Gastrocnemius medialis (tissue), 4 donors: ENCODE results near the gene TEF. TPM values are rescaled to one million over a fixed set of nuclear protein-coding genes. Genes with fewer than 3 reads are reported as not detected.

Experiments used
- ATAC-seq, 2 donors: fragments of 150-250 bp; one replicate each; pipeline ENCODE4 v1.9.1; 2016
- DNase-seq, 2 donors: peaks; one replicate each; pipeline ENCODE4 v3.0.0-alpha.2; 2019
- H3K27ac ChIP-seq, 4 donors: fragments of 200-600 bp; sonication (generic); 1 replicate in 1 of 4; 2 replicates in 3 of 4; pipeline ENCODE4 v1.5.1; 2016 to 2018; ENCODE audit warnings: mild to moderate bottlenecking in 2 of 4, moderate library complexity in 1 of 4
- H3K27me3 ChIP-seq, 3 donors: fragments of 200-600 bp; sonication (generic) in 2 of 3; 1 replicate in 1 of 3; 2 replicates in 2 of 3; pipeline versions ENCODE4 v1.5.1 to v1.6.0; 2016 to 2019; ENCODE audit warnings: mild to moderate bottlenecking in 1 of 3, moderate library complexity in 1 of 3
- H3K36me3 ChIP-seq, 2 donors: fragments of 200-600 bp; sonication (generic) in 1 of 2; one replicate each; pipeline ENCODE4 v1.5.1; 2017 to 2018
- H3K4me1 ChIP-seq, 2 donors: fragments of 200-600 bp; sonication (generic) in 1 of 2; one replicate each; pipeline ENCODE4 v1.5.1; 2016 to 2017; ENCODE audit warnings: mild to moderate bottlenecking in 2 of 2
- H3K4me3 ChIP-seq, 4 donors: fragments of 200-600 bp; sonication (generic) in 3 of 4; 1 replicate in 1 of 4; 2 replicates in 3 of 4; pipeline ENCODE4 v1.5.1; 2016 to 2019; ENCODE audit warnings: mild to moderate bottlenecking in 2 of 4
- H3K9me3 ChIP-seq, 3 donors: fragments of 200-600 bp; sonication (generic) in 2 of 3; 1 replicate in 1 of 3; 2 replicates in 2 of 3; pipeline ENCODE4 v1.5.1; 2016 to 2019
- CTCF ChIP-seq, 5 experiments: fragments of 450-650 bp in 3 of 5; fragments of 200-600 bp in 2 of 5; sonication (generic) in 2 of 5; IDR thresholded peaks in 4 of 5; conservative IDR thresholded peaks in 1 of 5; 1 replicate in 4 of 5; 2 replicates in 1 of 5; pipeline ENCODE4 v1.5.1; 2016 to 2019; ENCODE audit warnings: antibody characterized with exemption in 5 of 5, mild to moderate bottlenecking in 3 of 5, moderate library complexity in 3 of 5
- POLR2A ChIP-seq, 2 donors: fragments of 450-650 bp; IDR thresholded peaks; one replicate each; pipeline ENCODE4 v1.6.1; 2017; ENCODE audit warnings: antibody characterized with exemption in 2 of 2, mild to moderate bottlenecking in 2 of 2, moderate library complexity in 2 of 2
- in situ Hi-C, 4 donors: fragments of 200-750 bp; cut with MboI; loops; one replicate each; pipeline versions ENCODE4 v1.15.0 to v1.8.0; 2017; ENCODE audit warnings: low sequenced_read_pairs in 4 of 4
- intact Hi-C: fragments of 100-400 bp; cut with DNase I; formaldehyde crosslinking; loops from one replicate; pipeline ENCODE4 v1.15.1; 2023; ENCODE audit warnings: low total_unique reads
- total RNA-seq, 4 donors: library from RNA; depleted of rRNA; stranded (reverse); fragments of >200 nt; gene quantifications; one replicate each; pipeline versions ENCODE4 v1.1.0 to v1.2.3, GENCODE V29; 2016

TEF gene
- total RNA-seq, 4 donors from 2014 or later: 15.6 to 39.8 (median 19.5) TPM

GRCh38 chr22:41417622-41418390, 36.1 kb downstream of the TEF start:
- TF ChIP-seq CTCF (IDR thresholded peaks at IDR 0.05 in 4 of 5, conservative IDR thresholded peaks at IDR 0.05 in 1 of 5) (no peak), POLR2A (IDR thresholded peaks at IDR 0.05) (peak; percentile 53 to 62)
- ATAC-seq (peak; percentile 58 to 70), DNase-seq (peak; percentile 95 to 99)
- H3K4me3 ChIP-seq: peak overlapping the region; percentile 17 to 23 (median 19)
- peak overlapping the region; percentile 97 to 100 (median 98) for H3K27ac ChIP-seq
- H3K4me1 ChIP-seq: peaks cover 52 to 64% of the 10 kb centered on the region in 2 donors
- no peaks in the 10 kb centered on the region for H3K9me3 ChIP-seq
- in situ Hi-C loops: no loop called here
- intact Hi-C loops: no loop called here
- H3K36me3 ChIP-seq: peaks cover 0 to 3% of the 10 kb centered on the region in 2 donors
- no peaks in the 10 kb centered on the region for H3K27me3 ChIP-seq

DNA sequence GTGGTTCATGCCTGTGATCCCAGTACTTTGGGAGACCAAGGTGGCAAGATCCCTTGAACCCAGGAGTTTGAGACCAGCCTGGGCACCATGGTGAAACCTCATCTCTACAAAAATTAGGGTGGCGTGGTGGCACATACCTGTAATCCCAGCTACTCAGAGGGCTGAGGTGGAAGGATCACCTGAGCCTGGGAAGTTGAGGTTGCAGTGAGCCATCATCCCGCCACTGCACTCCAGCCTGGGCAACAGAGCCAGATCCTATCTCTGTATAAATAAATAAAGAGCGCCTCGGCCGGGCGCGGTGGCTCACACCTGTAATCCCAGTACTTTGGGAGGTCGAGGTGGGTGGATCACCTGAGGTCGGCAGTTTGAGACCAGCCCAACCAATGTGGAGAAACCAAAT, 37.0 kb downstream of the TEF start:
- Histone ChIP-seq H3K36me3 (peaks cover 0 to 8% of the 10 kb centered on the region in 2 donors), H3K4me1 (peaks cover 47 to 59% of the 10 kb centered on the region in 2 donors), H3K27ac (peak overlapping the region; percentile 97 to 100 (median 98)), H3K4me3 (peak overlapping the region in 1 of 4 donors; percentile 19), H3K9me3 (no peaks in the 10 kb centered on the region), H3K27me3 (no peaks in the 10 kb centered on the region)
- ATAC-seq (no peak), DNase-seq (no peak)
- intact Hi-C loops: no loop called here
- TF ChIP-seq POLR2A (IDR thresholded peaks at IDR 0.05): no peak
- TF ChIP-seq CTCF (IDR thresholded peaks at IDR 0.05 in 4 of 5, conservative IDR thresholded peaks at IDR 0.05 in 1 of 5): no peak
- in situ Hi-C loops: no loop called here

DNA sequence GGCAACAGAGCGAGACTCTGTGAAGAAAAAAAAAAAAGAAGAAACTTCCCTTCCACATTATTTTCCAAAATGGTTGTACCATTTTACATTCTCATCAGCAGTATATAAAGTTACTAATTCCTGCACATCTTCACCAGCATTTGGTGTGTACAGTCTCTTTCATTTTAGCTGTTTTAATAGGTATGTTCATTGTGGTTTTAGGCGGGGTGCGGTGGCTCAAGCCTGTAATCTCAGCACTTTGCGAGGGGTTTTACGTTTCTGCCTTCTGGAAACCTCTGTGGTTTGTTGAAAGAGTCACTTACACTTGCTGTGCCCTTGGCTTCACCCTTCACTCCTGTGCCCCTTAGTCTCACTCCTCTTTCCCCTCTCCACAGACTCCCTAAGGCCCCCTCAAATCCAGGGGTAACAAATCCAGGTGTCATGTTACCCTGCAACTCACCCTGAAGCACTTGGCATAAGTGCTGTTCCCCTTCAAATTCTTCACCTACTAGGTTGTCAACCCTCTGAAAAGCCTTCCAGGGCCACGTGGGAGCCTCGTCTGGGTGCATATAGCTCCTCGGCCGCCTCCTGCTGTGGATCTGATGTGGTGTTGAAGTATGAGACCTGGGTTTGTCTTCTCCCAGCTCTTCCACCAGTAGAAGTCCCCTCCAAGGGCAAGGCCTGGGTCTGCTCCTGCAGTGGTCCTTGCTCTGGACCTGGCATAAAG, 44.1 kb downstream of the TEF start:
- in situ Hi-C loops (no loop called here), intact Hi-C loops (no loop called here)
- H3K4me3 ChIP-seq: no peak overlapping the region
- DNase-seq: no peak
- ATAC-seq: no peak
- TF ChIP-seq CTCF (IDR thresholded peaks at IDR 0.05 in 4 of 5, conservative IDR thresholded peaks at IDR 0.05 in 1 of 5) (no peak), POLR2A (IDR thresholded peaks at IDR 0.05) (no peak)
- H3K36me3 ChIP-seq: peaks cover 0 to 8% of the 10 kb centered on the region in 2 donors
- H3K27ac ChIP-seq: peak overlapping the region; percentile 92 to 100 (median 99)
- H3K27me3 ChIP-seq: no peaks in the 10 kb centered on the region
- H3K4me1 ChIP-seq: peaks cover 28 to 38% of the 10 kb centered on the region in 2 donors
- no peaks in the 10 kb centered on the region for H3K9me3 ChIP-seq

GRCh38 chr22:41429232-41429950, 47.6 kb downstream of the TEF start:
- no peak for TF ChIP-seq CTCF (IDR thresholded peaks at IDR 0.05 in 4 of 5, conservative IDR thresholded peaks at IDR 0.05 in 1 of 5)
- TF ChIP-seq POLR2A (IDR thresholded peaks at IDR 0.05): peak in 1 of 2 donors; percentile 35
- DNase-seq (peak; percentile 72 to 91), ATAC-seq (peak; percentile 84)
- Histone ChIP-seq H3K9me3 (no peaks in the 10 kb centered on the region), H3K27me3 (no peaks in the 10 kb centered on the region), H3K27ac (peak overlapping the region; percentile 92 to 100 (median 99)), H3K4me3 (peak overlapping the region in 1 of 4 donors; percentile 4), H3K4me1 (peaks cover 37 to 50% of the 10 kb centered on the region in 2 donors), H3K36me3 (peaks cover 0 to 5% of the 10 kb centered on the region in 2 donors)
- in situ Hi-C loops (no loop called here), intact Hi-C loops (no loop called here)
